SK-N-SH (cell line): ENCODE data around the gene ARHGEF37. TPM values are rescaled to one million over a fixed set of nuclear protein-coding genes. Genes with fewer than 3 reads are reported as not detected.

ENCODE experiments used
- CTCF ChIA-PET: fragments of 300-600, 350-600 bp; formaldehyde crosslinking; extraction: SDS; loops from one replicate; lab custom pipeline; 2021; lab: Yijun Ruan, JAX
- POLR2A ChIA-PET: fragments of 350-600 bp; sonication (Branson Sonifier 250); formaldehyde crosslinking; extraction: SDS; loops from one replicate; lab custom pipeline; 2020; ENCODE audit warnings: antibody characterized with exemption, inconsistent platforms; lab: Yijun Ruan, JAX
- DNase-seq: peaks from one replicate; pipeline ENCODE4 v3.0.0; 2012
- H2AFZ ChIP-seq: fragments of 200-600 bp; sonication (generic); 2 replicates; pipeline ENCODE4 v1.8.1; 2016; ENCODE audit warnings: antibody characterized with exemption, mild to moderate bottlenecking, low read depth
- H3F3A ChIP-seq: fragments of 200-600 bp; sonication (generic); replicated peaks from 2 replicates; pipeline ENCODE3; 2016; ENCODE audit warnings: antibody characterized with exemption, mild to moderate bottlenecking; ENCODE audit not compliant: insufficient read depth
- H3K27ac ChIP-seq, 2 experiments: fragments of 200-500 bp in 1 of 2; fragments of 200-600 bp in 1 of 2; sonication (Bioruptor generic) in 1 of 2; sonication (generic), shearing (Covaris generic) in 1 of 2; 2 replicates each; pipeline versions ENCODE4 v1.5.1 to v1.6.1; 2014 to 2016; ENCODE audit warnings: low read depth in 2 of 2, inconsistent platforms in 1 of 2, low read length in 1 of 2, mild to moderate bottlenecking in 1 of 2, mixed read lengths in 1 of 2
- H3K27me3 ChIP-seq: fragments of 200-600 bp; sonication (generic), shearing (Covaris generic); 2 replicates; pipeline ENCODE4 v1.6.1; 2016; ENCODE audit warnings: mixed run types; ENCODE audit not compliant: insufficient read depth
- H3K36me3 ChIP-seq, 2 experiments: fragments of 200-500 bp in 1 of 2; fragments of 200-600 bp in 1 of 2; sonication (Bioruptor generic) in 1 of 2; sonication (generic) in 1 of 2; replicated peaks in 1 of 2; 2 replicates each; pipeline versions ENCODE3 to v1.5.1; 2014 to 2016; ENCODE audit warnings: low read length in 1 of 2, mild to moderate bottlenecking in 1 of 2; ENCODE audit not compliant: insufficient read depth in 2 of 2, control insufficient read depth in 1 of 2
- H3K4me1 ChIP-seq, 2 experiments: fragments of 200-500 bp in 1 of 2; fragments of 200-600 bp in 1 of 2; sonication (Bioruptor generic) in 1 of 2; sonication (generic), shearing (Covaris generic) in 1 of 2; 2 replicates each; pipeline versions ENCODE4 v1.5.1 to v1.6.1; 2014 to 2016; ENCODE audit warnings: low read depth in 1 of 2, low read length in 1 of 2, mixed run types in 1 of 2; ENCODE audit not compliant: insufficient read depth in 2 of 2, control insufficient read depth in 1 of 2
- H3K4me2 ChIP-seq: fragments of 200-600 bp; sonication (generic), shearing (Covaris generic); 2 replicates; pipeline ENCODE4 v1.6.1; 2017; ENCODE audit warnings: mixed run types
- H3K4me3 ChIP-seq, 2 experiments: fragments of 200-500 bp in 1 of 2; fragments of 200-600 bp in 1 of 2; sonication (Bioruptor generic) in 1 of 2; sonication (generic), shearing (Covaris generic) in 1 of 2; 2 replicates each; pipeline versions ENCODE4 v1.5.1 to v1.8.1; 2014 to 2016; ENCODE audit warnings: low read depth in 2 of 2, inconsistent platforms in 1 of 2, low read length in 1 of 2, mild to moderate bottlenecking in 1 of 2, mixed read lengths in 1 of 2, moderate library complexity in 1 of 2
- H3K79me2 ChIP-seq: fragments of 200-600 bp; sonication (generic); 2 replicates; pipeline ENCODE4 v1.8.1; 2017; ENCODE audit warnings: mild to moderate bottlenecking; ENCODE audit not compliant: insufficient read depth
- H3K9ac ChIP-seq: fragments of 200-600 bp; sonication (generic); 2 replicates; pipeline ENCODE4 v1.6.1; 2017; ENCODE audit warnings: mixed run types
- H3K9me2 ChIP-seq: fragments of 200-600 bp; sonication (generic); 2 replicates; pipeline ENCODE4 v1.6.1; 2017; ENCODE audit warnings: mixed run types
- H3K9me3 ChIP-seq: fragments of 200-600 bp; sonication (generic); 2 replicates; pipeline ENCODE4 v1.6.1; 2017; ENCODE audit warnings: mixed run types, mild to moderate bottlenecking, moderate library complexity
- H4K20me1 ChIP-seq: fragments of 200-600 bp; sonication (generic); 2 replicates; pipeline ENCODE4 v1.6.1; 2017; ENCODE audit warnings: mild to moderate bottlenecking, mixed run types; ENCODE audit not compliant: insufficient read depth
- CHD2 ChIP-seq: fragments of 150-350 bp; IDR thresholded peaks from 2 replicates; pipeline ENCODE4 v1.6.1; 2018; ENCODE audit warnings: low read length; ENCODE audit not compliant: partially characterized antibody
- ELF1 ChIP-seq: IDR thresholded peaks from 2 replicates; pipeline ENCODE4 v1.4.0; 2012
- EZH2phosphoT487 ChIP-seq: fragments of 200-600 bp; sonication (generic); IDR thresholded peaks from 2 replicates; pipeline ENCODE4 v1.6.1; 2017; ENCODE audit warnings: low read depth, mixed run types, mild to moderate bottlenecking, antibody characterized with exemption, moderate library complexity, borderline replicate concordance
- FOSL2 ChIP-seq: IDR thresholded peaks from 2 replicates; pipeline ENCODE4 v1.4.0; 2012; ENCODE audit warnings: low read depth, mild to moderate bottlenecking, moderate library complexity, borderline replicate concordance
- FOXJ3 ChIP-seq: sonication (generic); formaldehyde crosslinking; IDR thresholded peaks from 2 replicates; pipeline ENCODE4 v1.5.1; 2020; ENCODE audit warnings: mild to moderate bottlenecking, missing genetic modification reagents
- GABPA ChIP-seq: IDR thresholded peaks from 2 replicates; pipeline ENCODE4 v1.4.0; 2012; ENCODE audit warnings: low read depth, mild to moderate bottlenecking
- GATA2 ChIP-seq: sonication (generic); formaldehyde crosslinking; IDR thresholded peaks from 2 replicates; pipeline ENCODE4 v1.5.0; 2020; ENCODE audit warnings: mild to moderate bottlenecking, missing genetic modification reagents
- IRF3 ChIP-seq: fragments of 150-350 bp; IDR thresholded peaks from 2 replicates; pipeline ENCODE4 v1.6.1; 2016; ENCODE audit warnings: mild to moderate bottlenecking, low read depth, low read length
- MAX ChIP-seq: IDR thresholded peaks from 2 replicates; pipeline ENCODE4 v1.4.0; 2012; ENCODE audit warnings: low read depth
- MEF2A ChIP-seq: IDR thresholded peaks from 2 replicates; pipeline ENCODE4 v1.4.0; 2012; ENCODE audit warnings: low read depth, borderline replicate concordance
- MXI1 ChIP-seq: IDR thresholded peaks from 2 replicates; pipeline ENCODE4 v1.6.1; 2012; ENCODE audit warnings: mild to moderate bottlenecking, low read depth, low read length, improper control_type of control experiment
- NFIC ChIP-seq: IDR thresholded peaks from 2 replicates; pipeline ENCODE4 v1.4.0; 2012; ENCODE audit warnings: borderline replicate concordance
- NRF1 ChIP-seq: IDR thresholded peaks from 2 replicates; pipeline ENCODE4 v1.6.1; 2012; ENCODE audit warnings: low read depth, mild to moderate bottlenecking, low read length
- PBX3 ChIP-seq: IDR thresholded peaks from 2 replicates; pipeline ENCODE4; 2012
- POLR2AphosphoS5 ChIP-seq: IDR thresholded peaks from 2 replicates; pipeline ENCODE4 v1.6.1; 2012; ENCODE audit warnings: low read depth, low read length
- REST ChIP-seq: IDR thresholded peaks from 2 replicates; pipeline ENCODE4 v1.6.1; 2012; ENCODE audit warnings: mild to moderate bottlenecking, low read depth, low read length, moderate library complexity
- SIN3A ChIP-seq: IDR thresholded peaks from 2 replicates; pipeline ENCODE4 v1.6.1; 2012; ENCODE audit warnings: low read depth, mild to moderate bottlenecking, low read length, moderate library complexity, borderline replicate concordance
- TEAD4 ChIP-seq: IDR thresholded peaks from 2 replicates; pipeline ENCODE4 v1.4.0; 2012; ENCODE audit warnings: mild to moderate bottlenecking, borderline replicate concordance; ENCODE audit not compliant: insufficient read depth
- USF2 ChIP-seq: fragments of 150-350 bp; IDR thresholded peaks from 2 replicates; pipeline ENCODE4 v1.6.1; 2017; ENCODE audit warnings: antibody characterized with exemption, low read length, low read depth, borderline replicate concordance
- YY1 ChIP-seq: IDR thresholded peaks from 2 replicates; pipeline ENCODE4 v1.4.0; 2012; ENCODE audit warnings: low read depth, mild to moderate bottlenecking
- WGBS: methylation state at CpG from one replicate; pipeline ENCODE4 v1.1.6; 2017; ENCODE audit warnings: low lambda C conversion rate; 5-methylcytosine and 5-hydroxymethylcytosine counted together
- polyA plus RNA-seq, 3 experiments: library from polyadenylated mRNA; depleted of rRNA; stranded (reverse); fragments of >200 nt; gene quantifications; 2 replicates each; pipeline ENCODE4 v1.2.3, GENCODE V29; 2012

ARHGEF37 gene
- polyA plus RNA-seq, 1 of the 3 experiments (the other 2 are of a cell fraction): 0.94 TPM

GRCh38 chr5:149681922-149682321 lies 100.6 kb downstream of the ARHGEF37 start:
- POLR2A ChIA-PET: no interaction called here
- no peak overlapping the region for H3K4me2 ChIP-seq
- H3K4me3 ChIP-seq: no peak overlapping the region
- no peak overlapping the region for H2AFZ ChIP-seq
- H3K9me2 ChIP-seq: no peaks in the 10 kb centered on the region
- no peaks in the 10 kb centered on the region for H3K9me3 ChIP-seq
- no peak overlapping the region for H3K9ac ChIP-seq
- no peaks in the 10 kb centered on the region for H3F3A ChIP-seq
- WGBS: 59% methylated on average over 2 of the region's 2 CpGs
- no peaks in the 10 kb centered on the region for H3K79me2 ChIP-seq
- H3K4me1 ChIP-seq: no peaks in the 10 kb centered on the region
- H4K20me1 ChIP-seq: no peaks in the 10 kb centered on the region
- no peak for DNase-seq
- H3K27ac ChIP-seq: no peak overlapping the region
- no peaks in the 10 kb centered on the region; the same call in 1 of the 2 replicates for H3K27me3 ChIP-seq
- TF ChIP-seq USF2: no peak
- TF ChIP-seq IRF3: no peak
- TF ChIP-seq MAX: no peak
- no peak for TF ChIP-seq TEAD4
- TF ChIP-seq SIN3A: no peak
- TF ChIP-seq CHD2: no peak
- no peak for TF ChIP-seq FOSL2
- TF ChIP-seq FOXJ3 (CRISPR knock-in tag): no peak
- no peak for TF ChIP-seq EZH2phosphoT487
- TF ChIP-seq YY1: no peak
- CTCF ChIA-PET: interaction anchor here (4.2 kb wide), 1 partner anchor 15 kb away, joined by 11 read pairs; no protein-coding TSS in a partner anchor
- no peaks in the 10 kb centered on the region for H3K36me3 ChIP-seq

- ChIA-PET CTCF (interaction anchor here (3.2 kb wide), 1 partner anchor 145 kb away, joined by 9 read pairs; no protein-coding TSS in a partner anchor), POLR2A (no interaction called here)
- H3K36me3 ChIP-seq: no peaks in the 10 kb centered on the region
- no peak overlapping the region for H3K27ac ChIP-seq
- no peak overlapping the region for H3K4me2 ChIP-seq
- no peaks in the 10 kb centered on the region for H3K9me3 ChIP-seq
- no peaks in the 10 kb centered on the region for H4K20me1 ChIP-seq
- H3K27me3 ChIP-seq: no peaks in the 10 kb centered on the region; the same call in 1 of the 2 replicates
- no peaks in the 10 kb centered on the region for H3F3A ChIP-seq
- H3K4me3 ChIP-seq: no peak overlapping the region
- H3K9ac ChIP-seq: no peak overlapping the region
- DNase-seq: no peak
- H2AFZ ChIP-seq: no peak overlapping the region
- H3K79me2 ChIP-seq: no peaks in the 10 kb centered on the region
- no peaks in the 10 kb centered on the region for H3K4me1 ChIP-seq
- no peaks in the 10 kb centered on the region for H3K9me2 ChIP-seq
- 47% methylated on average over 9 of the region's 9 CpGs for WGBS
- no peak for TF ChIP-seq REST
- TF ChIP-seq TEAD4: no peak
- no peak for TF ChIP-seq SIN3A
- TF ChIP-seq MXI1: no peak
- TF ChIP-seq GATA2 (CRISPR knock-in tag): no peak
- TF ChIP-seq PBX3: no peak
- TF ChIP-seq NFIC: no peak
- no peak for TF ChIP-seq POLR2AphosphoS5
- TF ChIP-seq CHD2: no peak
- TF ChIP-seq MEF2A: no peak
- no peak for TF ChIP-seq NRF1
- no peak for TF ChIP-seq USF2
- TF ChIP-seq GABPA: no peak
- TF ChIP-seq ELF1: no peak
These were observed 101.3 kb downstream of the ARHGEF37 start for GRCh38 chr5:149682532-149683075.
